ENCODE results near the gene TMCO4. TPM values are rescaled to one million over a fixed set of nuclear protein-coding genes. Genes with fewer than 3 reads are reported as not detected.

The TMCO4 gene
- total and polyA plus RNA-seq, 10 of the 15 experiments (the other 5 are each of a cell fraction or from before 2014, with no cell fraction given): 2.4 to 20.8 (median 13.0) TPM

DNA sequence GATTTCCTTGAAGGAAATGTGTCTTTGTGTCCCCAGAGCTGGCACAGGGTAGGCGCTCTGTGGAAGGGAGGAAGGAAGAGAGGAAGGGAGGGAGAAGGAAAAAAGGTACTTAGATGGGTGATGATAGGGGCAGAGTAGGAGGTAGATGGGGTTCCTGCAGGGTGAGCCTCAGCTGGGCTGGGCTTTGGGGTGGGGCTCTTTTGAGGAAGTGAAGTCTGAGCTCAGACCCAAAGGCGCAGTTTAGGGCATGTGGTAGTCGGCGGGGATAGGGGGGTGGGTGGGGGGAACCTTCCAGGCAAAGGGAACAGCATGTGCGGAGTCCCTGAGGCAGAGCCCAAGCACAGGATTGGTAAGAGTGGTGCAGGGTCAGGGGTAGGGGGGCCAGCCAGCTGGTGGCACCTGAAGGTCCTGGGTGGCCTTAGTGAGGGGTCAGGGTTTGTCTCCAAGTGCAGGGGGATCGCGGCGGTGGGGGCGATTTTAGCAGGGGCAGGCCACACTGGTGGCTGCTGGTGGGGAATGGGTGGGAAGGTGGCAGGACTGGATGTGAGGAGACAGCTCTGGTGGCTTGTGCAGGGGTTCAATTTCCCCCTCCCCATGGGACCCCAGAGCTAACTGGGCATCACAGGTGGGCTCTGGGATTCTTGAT, 143.5 kb downstream of the TMCO4 start (continued):
- TF ChIP-seq ZBTB11 (CRISPR knock-in tag; IDR thresholded peaks at IDR 0.05): no peak

- no peaks in the 10 kb centered on the region for H3K79me2 ChIP-seq (ENCODE audit: control insufficient read depth, insufficient read depth, low read length)
- H3K4me1 ChIP-seq (ENCODE audit: control insufficient read depth, insufficient read depth, low read length): no peaks in the 10 kb centered on the region
- no TSS peak for BruUV-seq (replicated peaks)
- SMC1A ChIA-PET (ENCODE audit: uncharacterized antibody, unreplicated experiment): no interaction called here
- no peaks in the 10 kb centered on the region for H4K20me1 ChIP-seq (ENCODE audit: control insufficient read depth, insufficient read depth)
- RAD21 ChIA-PET (ENCODE audit: unreplicated experiment): no interaction called here
- POLR2A ChIA-PET: no interaction called here
- no peaks in the 10 kb centered on the region for H3K9me3 ChIP-seq (replicated peaks; ENCODE audit: control insufficient read depth, insufficient read depth, low read length)
- no peak for DNase-seq (ENCODE audit: low read depth, low spot score)
- H3K4me3 ChIP-seq: no peak overlapping the region
- H3K9ac ChIP-seq (ENCODE audit: control insufficient read depth, insufficient read depth, low read length): no peak overlapping the region
- no peak for ATAC-seq
- TF ChIP-seq SREBF1 (IDR thresholded peaks at IDR 0.05; ENCODE audit: low read length): no peak
- no peak for TF ChIP-seq SPI1 (IDR thresholded peaks at IDR 0.05; ENCODE audit: borderline replicate concordance, insufficient read depth, low read depth, low read length)
- TF ChIP-seq, protein P1, sequence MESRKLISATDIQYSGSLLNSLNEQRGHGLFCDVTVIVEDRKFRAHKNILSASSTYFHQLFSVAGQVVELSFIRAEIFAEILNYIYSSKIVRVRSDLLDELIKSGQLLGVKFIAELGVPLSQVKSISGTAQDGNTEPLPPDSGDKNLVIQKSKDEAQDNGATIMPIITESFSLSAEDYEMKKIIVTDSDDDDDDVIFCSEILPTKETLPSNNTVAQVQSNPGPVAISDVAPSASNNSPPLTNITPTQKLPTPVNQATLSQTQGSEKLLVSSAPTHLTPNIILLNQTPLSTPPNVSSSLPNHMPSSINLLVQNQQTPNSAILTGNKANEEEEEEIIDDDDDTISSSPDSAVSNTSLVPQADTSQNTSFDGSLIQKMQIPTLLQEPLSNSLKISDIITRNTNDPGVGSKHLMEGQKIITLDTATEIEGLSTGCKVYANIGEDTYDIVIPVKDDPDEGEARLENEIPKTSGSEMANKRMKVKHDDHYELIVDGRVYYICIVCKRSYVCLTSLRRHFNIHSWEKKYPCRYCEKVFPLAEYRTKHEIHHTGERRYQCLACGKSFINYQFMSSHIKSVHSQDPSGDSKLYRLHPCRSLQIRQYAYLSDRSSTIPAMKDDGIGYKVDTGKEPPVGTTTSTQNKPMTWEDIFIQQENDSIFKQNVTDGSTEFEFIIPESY (IDR thresholded peaks at IDR 0.05): no peak
- TF ChIP-seq WRNIP1 (IDR thresholded peaks at IDR 0.05; ENCODE audit: borderline replicate concordance, low read depth, low read length): no peak
- TF ChIP-seq STAT3 (IDR thresholded peaks at IDR 0.05; ENCODE audit: low read depth, low read length): no peak
- no peak for TF ChIP-seq NBN (IDR thresholded peaks at IDR 0.05)
- no peak for TF ChIP-seq TBL1XR1 (IDR thresholded peaks at IDR 0.05; ENCODE audit: low read depth, low read length)
- TF ChIP-seq IKZF2 (IDR thresholded peaks at IDR 0.05): no peak
- TF ChIP-seq, protein P2, sequence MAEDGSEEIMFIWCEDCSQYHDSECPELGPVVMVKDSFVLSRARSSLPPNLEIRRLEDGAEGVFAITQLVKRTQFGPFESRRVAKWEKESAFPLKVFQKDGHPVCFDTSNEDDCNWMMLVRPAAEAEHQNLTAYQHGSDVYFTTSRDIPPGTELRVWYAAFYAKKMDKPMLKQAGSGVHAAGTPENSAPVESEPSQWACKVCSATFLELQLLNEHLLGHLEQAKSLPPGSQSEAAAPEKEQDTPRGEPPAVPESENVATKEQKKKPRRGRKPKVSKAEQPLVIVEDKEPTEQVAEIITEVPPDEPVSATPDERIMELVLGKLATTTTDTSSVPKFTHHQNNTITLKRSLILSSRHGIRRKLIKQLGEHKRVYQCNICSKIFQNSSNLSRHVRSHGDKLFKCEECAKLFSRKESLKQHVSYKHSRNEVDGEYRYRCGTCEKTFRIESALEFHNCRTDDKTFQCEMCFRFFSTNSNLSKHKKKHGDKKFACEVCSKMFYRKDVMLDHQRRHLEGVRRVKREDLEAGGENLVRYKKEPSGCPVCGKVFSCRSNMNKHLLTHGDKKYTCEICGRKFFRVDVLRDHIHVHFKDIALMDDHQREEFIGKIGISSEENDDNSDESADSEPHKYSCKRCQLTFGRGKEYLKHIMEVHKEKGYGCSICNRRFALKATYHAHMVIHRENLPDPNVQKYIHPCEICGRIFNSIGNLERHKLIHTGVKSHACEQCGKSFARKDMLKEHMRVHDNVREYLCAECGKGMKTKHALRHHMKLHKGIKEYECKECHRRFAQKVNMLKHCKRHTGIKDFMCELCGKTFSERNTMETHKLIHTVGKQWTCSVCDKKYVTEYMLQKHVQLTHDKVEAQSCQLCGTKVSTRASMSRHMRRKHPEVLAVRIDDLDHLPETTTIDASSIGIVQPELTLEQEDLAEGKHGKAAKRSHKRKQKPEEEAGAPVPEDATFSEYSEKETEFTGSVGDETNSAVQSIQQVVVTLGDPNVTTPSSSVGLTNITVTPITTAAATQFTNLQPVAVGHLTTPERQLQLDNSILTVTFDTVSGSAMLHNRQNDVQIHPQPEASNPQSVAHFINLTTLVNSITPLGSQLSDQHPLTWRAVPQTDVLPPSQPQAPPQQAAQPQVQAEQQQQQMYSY (CRISPR knock-in tag; IDR thresholded peaks at IDR 0.05): no peak
- TF ChIP-seq EED (IDR thresholded peaks at IDR 0.05; ENCODE audit: low read depth): no peak
- no peak for TF ChIP-seq ASH2L (IDR thresholded peaks at IDR 0.05; ENCODE audit: borderline replicate concordance, low read depth)
- no peak for TF ChIP-seq HDGF (IDR thresholded peaks at IDR 0.05)
- no peak for FAIRE-seq
- no peaks in the 10 kb centered on the region for H3K36me3 ChIP-seq (ENCODE audit: control insufficient read depth in 2 of 2, insufficient read depth in 2 of 2, low read length in 1 of 2)
- CTCF ChIA-PET: no interaction called here
- in situ Hi-C loops (cut with MboI) (no loop called here), intact Hi-C loops (cut with micrococcal nuclease; ENCODE audit: unreplicated experiment) (loop anchor here (10.0 kb wide), 1 partner anchor 341 kb away; the partner anchor contains the start of genes AKR7A2 and SLC66A1)
- 51% methylated on average over 8 of the region's 8 CpGs for WGBS (ENCODE audit: insufficient coverage, insufficient replicate concordance, low lambda C conversion rate, missing lambda C conversion rate)
- no peak overlapping the region for H2AFZ ChIP-seq (ENCODE audit: control insufficient read depth, low read depth, low read length)
- no peaks in the 10 kb centered on the region; a peak in 1 of 4 replicates for H3K27me3 ChIP-seq (replicated peaks in 1 of 2; ENCODE audit: control insufficient read depth in 2 of 2, insufficient read depth in 2 of 2, low read length in 1 of 2)
- H3K4me2 ChIP-seq (ENCODE audit: control insufficient read depth, insufficient read depth): no peak overlapping the region
- H3K27ac ChIP-seq (ENCODE audit: control insufficient read depth, insufficient read depth): no peak overlapping the region
Observed at GRCh38 chr1:19655718-19656080, 144.0 kb downstream of the TMCO4 start.
